DMS 273 (cell line): ENCODE results near the gene NSDHL.

Experiments used
- DNase-seq: peaks from one replicate; lab custom pipeline; 2025; ENCODE audit not compliant: unreplicated experiment; lab: John Stamatoyannopoulos, UW

Gene NSDHL

GRCh38 chrX:152843852-152844251, 13.0 kb downstream of the NSDHL start:
- no peak for DNase-seq

DNA sequence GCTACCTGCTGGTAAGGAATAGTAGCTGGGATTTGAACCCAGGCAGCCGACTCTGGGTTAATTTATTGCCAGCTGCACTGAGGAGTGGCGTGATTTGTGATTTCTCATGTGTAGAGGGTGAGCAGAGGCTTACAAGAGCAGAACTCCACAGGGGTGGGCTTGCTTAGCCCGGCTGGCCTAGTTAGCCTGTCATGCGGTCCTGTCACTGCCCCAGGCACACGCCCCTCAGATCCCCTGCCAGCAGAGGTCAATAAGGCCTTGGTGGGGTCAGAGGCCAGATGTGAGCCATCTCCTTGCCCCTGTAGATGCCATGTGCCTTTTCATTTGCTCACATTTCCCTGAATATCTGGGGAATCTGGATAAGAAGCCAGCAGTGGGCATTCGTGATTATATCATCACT, 13.4 kb downstream of the NSDHL start:
- no peak for DNase-seq

- peak; percentile 37 for DNase-seq
Measured at GRCh38 chrX:152845618-152846240, 14.9 kb downstream of the NSDHL start.

GRCh38 chrX:152847281-152847680, 16.4 kb downstream of the NSDHL start:
- DNase-seq, result no peak

GRCh38 chrX:152850465-152850864, 19.6 kb downstream of the NSDHL start:
- no peak for DNase-seq

GRCh38 chrX:152853986-152854385, 23.1 kb downstream of the NSDHL start:
- no peak for DNase-seq

GRCh38 chrX:152861116-152861515, 30.3 kb downstream of the NSDHL start:
- peak; percentile 70 for DNase-seq

GRCh38 chrX:152861826-152862225, 31.0 kb downstream of the NSDHL start:
- DNase-seq, result no peak

- no peak for DNase-seq
Measured at GRCh38 chrX:152865232-152865920, 34.5 kb downstream of the NSDHL start.

DNA sequence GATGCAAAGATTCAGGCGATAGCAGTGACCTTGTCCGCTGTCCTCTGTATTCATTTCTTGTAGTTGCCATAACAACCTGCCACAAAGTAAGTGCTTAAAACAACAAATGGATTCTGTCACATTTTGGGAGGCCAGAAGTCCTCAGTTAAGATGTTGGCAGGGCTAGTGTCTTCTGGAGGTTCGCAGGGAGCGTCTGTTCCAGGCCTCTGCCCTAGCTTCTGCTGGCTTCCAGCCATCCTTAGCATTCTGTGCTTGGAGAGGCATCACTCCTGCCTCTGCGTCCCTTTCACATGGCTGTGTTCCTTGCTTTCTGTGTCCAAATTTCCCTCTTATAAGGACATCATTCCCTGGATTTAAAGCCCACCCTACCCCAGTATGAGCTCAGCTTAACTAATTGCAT, 35.5 kb downstream of the NSDHL start:
- DNase-seq, result no peak

GRCh38 chrX:152869972-152870371, 39.1 kb downstream of the NSDHL start:
- peak; percentile 27 for DNase-seq

- DNase-seq, result no peak
Measured at GRCh38 chrX:152871260-152871659, 40.4 kb downstream of the NSDHL start.

- DNase-seq, result no peak
Measured at GRCh38 chrX:152872522-152872921, 41.7 kb downstream of the NSDHL start.

GRCh38 chrX:152873361-152873760, 42.5 kb downstream of the NSDHL start:
- no peak for DNase-seq

- no peak for DNase-seq
Measured at GRCh38 chrX:152876931-152877840, 46.3 kb downstream of the NSDHL start.

- no peak for DNase-seq
Measured at GRCh38 chrX:152878976-152879755, 48.3 kb downstream of the NSDHL start.

GRCh38 chrX:152881289-152881688, 50.4 kb downstream of the NSDHL start:
- no peak for DNase-seq

GRCh38 chrX:152884171-152884570, 53.3 kb downstream of the NSDHL start:
- no peak for DNase-seq

GRCh38 chrX:152886716-152887115, 55.9 kb downstream of the NSDHL start:
- DNase-seq, result peak; percentile 51

DNA sequence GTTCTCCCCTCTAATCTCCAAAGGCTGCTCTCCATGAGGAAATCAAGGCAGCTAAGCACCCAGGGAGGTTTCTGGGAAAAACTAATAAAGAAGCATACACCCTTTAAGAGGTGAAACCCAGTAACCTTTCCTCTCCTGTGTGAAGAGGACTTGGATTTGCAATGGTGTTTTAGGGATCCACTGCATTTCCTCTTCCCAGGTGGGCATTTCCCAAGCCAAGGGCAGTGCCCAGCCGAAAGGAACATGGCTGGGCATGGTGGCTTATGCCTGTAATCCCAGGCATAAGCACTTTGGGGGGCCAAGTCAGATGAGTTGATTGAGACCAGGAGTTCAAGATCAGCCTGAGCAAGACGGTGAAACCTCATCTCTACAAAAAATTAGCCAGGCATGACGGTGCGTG, 61.6 kb downstream of the NSDHL start:
- no peak for DNase-seq
